SK-N-SH treated with all-trans-retinoic acid at 6 μM for 48 hours (cell line): ENCODE measurements around the gene RNF144A.

ENCODE experiments used
- ATAC-seq: fragments of 200-7000 bp; cut with Tn5 transposase; 3 replicates; pipeline ENCODE4 v1.9.1; 2020; ENCODE audit warnings: mild to moderate bottlenecking, moderate library complexity
- BACH2 ChIP-seq: fragments of 250-450 bp; sonication (Bioruptor Pico); IDR thresholded peaks from 2 replicates; pipeline ENCODE4 v1.9.0; 2021; ENCODE audit warnings: mild to moderate bottlenecking, borderline replicate concordance
- CSDC2 ChIP-seq: fragments of 250-450 bp; sonication (Bioruptor Pico); IDR thresholded peaks from 2 replicates; pipeline ENCODE4 v1.5.0; 2020; ENCODE audit warnings: mild to moderate bottlenecking, moderate library complexity
- ESRRG ChIP-seq: fragments of 250-450 bp; sonication (Bioruptor Pico); IDR thresholded peaks from 2 replicates; pipeline ENCODE4 v1.6.1; 2021; ENCODE audit warnings: mild to moderate bottlenecking
- GLIS3 ChIP-seq: fragments of 250-450 bp; sonication (Bioruptor Pico); IDR thresholded peaks from 2 replicates; pipeline ENCODE4 v1.5.0; 2020; ENCODE audit warnings: mild to moderate bottlenecking, moderate library complexity
- ISL1 ChIP-seq: fragments of 250-450 bp; sonication (Bioruptor Pico); IDR thresholded peaks from 2 replicates; pipeline ENCODE4 v2.1.2; 2022; ENCODE audit warnings: mild to moderate bottlenecking, moderate library complexity
- OSR1 ChIP-seq: fragments of 250-450 bp; sonication (Bioruptor Pico); IDR thresholded peaks from 2 replicates; pipeline ENCODE4 v1.8.0; 2022; ENCODE audit warnings: moderate library complexity, mild to moderate bottlenecking, inconsistent platforms
- PPARA ChIP-seq: fragments of 250-450 bp; sonication (Bioruptor Pico); IDR thresholded peaks from 2 replicates; pipeline ENCODE4 v1.5.0; 2020; ENCODE audit warnings: mild to moderate bottlenecking, borderline replicate concordance
- RARB ChIP-seq: fragments of 250-450 bp; sonication (Bioruptor Pico); IDR thresholded peaks from 2 replicates; pipeline ENCODE4 v1.8.0; 2021; ENCODE audit warnings: mild to moderate bottlenecking, moderate library complexity
- SNAI2 ChIP-seq: fragments of 250-450 bp; sonication (Bioruptor Pico); IDR thresholded peaks from 2 replicates; pipeline ENCODE4 v1.5.0; 2020; ENCODE audit warnings: mild to moderate bottlenecking, moderate library complexity
- TCF4 ChIP-seq: fragments of 250-450 bp; sonication (Bioruptor Pico); IDR thresholded peaks from 2 replicates; pipeline ENCODE4 v1.8.0; 2021; ENCODE audit warnings: mild to moderate bottlenecking, moderate library complexity, borderline replicate concordance
- ZC3H10 ChIP-seq: fragments of 250-450 bp; sonication (Bioruptor Pico); IDR thresholded peaks from 2 replicates; pipeline ENCODE4 v1.5.1; 2021; ENCODE audit warnings: mild to moderate bottlenecking, moderate library complexity
- ZFP3 ChIP-seq: fragments of 250-450 bp; sonication (Bioruptor Pico); IDR thresholded peaks from 2 replicates; pipeline ENCODE4 v1.5.0; 2020; ENCODE audit warnings: mild to moderate bottlenecking, moderate library complexity
- ZFP30 ChIP-seq: fragments of 450-650 bp; formaldehyde crosslinking; IDR thresholded peaks from 2 replicates; pipeline ENCODE4 v1.5.0; 2022; ENCODE audit warnings: mild to moderate bottlenecking, moderate library complexity
- ZNF565 ChIP-seq: fragments of 450-650 bp; formaldehyde crosslinking; conservative IDR thresholded peaks from 2 replicates; pipeline ENCODE4 v1.5.0; 2020; ENCODE audit warnings: low read depth, mild to moderate bottlenecking, moderate library complexity
- ZNF8 ChIP-seq: fragments of 450-650 bp; formaldehyde crosslinking; IDR thresholded peaks from 2 replicates; pipeline ENCODE4 v1.5.0; 2020; ENCODE audit warnings: mild to moderate bottlenecking, moderate library complexity
- TF ChIP-seq, protein P1 (sequence below): fragments of 250-450 bp; sonication (Bioruptor Pico); IDR thresholded peaks from 2 replicates; pipeline ENCODE4 v1.5.1; 2020; ENCODE audit warnings: low read depth, mild to moderate bottlenecking, moderate library complexity
- TF ChIP-seq, protein P2 (sequence below): fragments of 250-450 bp; sonication (Bioruptor Pico); IDR thresholded peaks from 2 replicates; pipeline ENCODE4 v1.8.0; 2020; ENCODE audit warnings: mild to moderate bottlenecking, moderate library complexity, borderline replicate concordance
- TF ChIP-seq, protein P3 (sequence below): fragments of 250-450 bp; sonication (Bioruptor Pico); IDR thresholded peaks from 2 replicates; pipeline ENCODE4 v1.8.0; 2021; ENCODE audit warnings: low read depth, mild to moderate bottlenecking, moderate library complexity, borderline replicate concordance
- TF ChIP-seq, protein P4 (sequence below): fragments of 250-450 bp; sonication (Bioruptor Pico); IDR thresholded peaks from 2 replicates; pipeline ENCODE4 v1.5.0; 2020; ENCODE audit warnings: mild to moderate bottlenecking, moderate library complexity
- TF ChIP-seq, protein P5 (sequence below): fragments of 250-450 bp; sonication (Bioruptor Pico); IDR thresholded peaks from 2 replicates; pipeline ENCODE4 v1.5.1; 2021; ENCODE audit warnings: mild to moderate bottlenecking, moderate library complexity

RNF144A gene

DNA sequence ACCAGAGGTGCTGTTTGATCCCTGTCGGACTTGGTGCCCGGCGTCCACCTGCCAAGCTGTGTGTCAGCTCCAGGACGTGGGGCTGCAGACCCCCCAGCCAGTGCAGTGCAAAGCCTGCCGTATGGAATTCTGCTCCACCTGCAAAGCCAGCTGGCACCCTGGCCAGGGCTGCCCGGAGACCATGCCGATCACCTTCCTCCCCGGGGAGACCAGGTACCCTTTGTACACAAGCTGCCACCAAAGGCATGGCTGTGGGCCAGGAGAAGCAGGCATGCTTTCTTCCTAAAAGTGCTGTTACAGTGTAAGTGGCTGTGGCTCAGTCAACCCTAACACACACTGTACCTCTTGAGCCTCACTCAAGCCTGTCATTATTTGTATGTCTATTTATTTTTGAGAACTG, 103.3 kb downstream of the RNF144A start (continued):
- TF ChIP-seq BACH2 (CRISPR knock-in tag) (no peak), ISL1 (CRISPR knock-in tag) (no peak), PPARA (CRISPR knock-in tag) (no peak), OSR1 (no peak)

DNA sequence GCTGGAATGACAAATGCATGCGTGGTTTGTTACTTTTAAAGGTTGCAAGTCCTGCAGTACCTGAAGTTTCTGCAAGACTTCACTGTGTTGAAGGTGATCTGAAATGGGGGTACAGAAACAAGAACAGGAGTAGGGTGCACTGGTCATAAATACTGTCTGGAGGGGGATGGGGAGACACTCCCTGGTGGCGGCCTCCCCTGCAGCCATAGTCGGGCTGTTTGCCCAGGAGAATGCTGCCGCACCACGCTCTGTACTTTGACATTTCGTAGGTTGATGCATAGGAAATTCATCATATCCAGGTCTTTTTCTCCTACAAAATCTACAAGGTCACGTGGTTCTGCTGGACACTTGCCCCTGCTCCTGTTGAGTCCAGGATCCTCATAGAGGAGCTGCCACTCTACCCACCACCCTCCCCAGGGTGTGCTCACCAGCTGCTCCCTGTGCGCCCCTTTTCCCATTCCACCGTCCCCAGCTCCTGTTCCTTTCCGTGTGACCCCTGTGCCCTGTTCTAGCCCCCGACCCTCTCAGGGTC, 103.8 kb downstream of the RNF144A start:
- ATAC-seq = no peak

DNA sequence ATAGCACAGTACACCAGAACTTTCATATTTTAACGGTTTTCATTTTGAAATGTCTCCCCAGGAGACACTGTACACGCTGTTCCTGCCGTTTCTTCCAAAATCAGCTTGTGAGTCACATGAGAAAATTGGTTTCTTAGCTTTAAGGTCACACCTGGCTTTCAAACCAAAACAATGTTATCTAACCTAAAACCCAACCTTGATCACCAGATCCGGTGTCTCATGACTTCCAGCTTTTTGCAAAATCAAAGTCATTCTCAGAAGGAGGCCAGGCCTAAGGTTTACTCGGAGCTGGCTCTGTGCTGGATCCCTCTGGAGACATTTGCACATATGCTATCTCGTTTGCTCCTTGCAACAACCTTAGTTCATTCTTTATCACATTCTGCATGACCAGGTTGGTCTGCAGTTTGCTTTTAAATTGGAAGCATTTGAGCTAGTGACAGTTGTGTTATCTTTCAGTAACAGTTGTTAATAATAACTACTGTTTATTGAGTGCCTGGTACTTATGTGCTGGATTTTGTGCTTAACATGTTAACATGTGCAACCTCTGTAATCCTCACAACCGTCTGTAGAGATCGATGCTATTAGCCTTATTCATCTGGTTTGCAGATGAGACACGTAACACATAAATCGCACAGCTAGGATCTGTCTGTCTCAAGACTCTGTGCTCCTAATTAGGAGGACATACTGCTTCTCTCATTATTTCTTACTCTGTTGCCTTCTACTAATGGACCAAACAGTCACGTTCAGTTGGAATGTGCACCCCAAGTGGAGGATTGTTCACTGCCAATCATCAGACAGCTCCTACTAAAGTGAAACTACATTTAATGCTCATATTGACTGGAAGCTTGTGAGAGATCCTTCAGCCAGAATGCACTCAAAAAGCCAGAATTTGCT, 105.5 kb downstream of the RNF144A start:
- TF ChIP-seq, protein P1, sequence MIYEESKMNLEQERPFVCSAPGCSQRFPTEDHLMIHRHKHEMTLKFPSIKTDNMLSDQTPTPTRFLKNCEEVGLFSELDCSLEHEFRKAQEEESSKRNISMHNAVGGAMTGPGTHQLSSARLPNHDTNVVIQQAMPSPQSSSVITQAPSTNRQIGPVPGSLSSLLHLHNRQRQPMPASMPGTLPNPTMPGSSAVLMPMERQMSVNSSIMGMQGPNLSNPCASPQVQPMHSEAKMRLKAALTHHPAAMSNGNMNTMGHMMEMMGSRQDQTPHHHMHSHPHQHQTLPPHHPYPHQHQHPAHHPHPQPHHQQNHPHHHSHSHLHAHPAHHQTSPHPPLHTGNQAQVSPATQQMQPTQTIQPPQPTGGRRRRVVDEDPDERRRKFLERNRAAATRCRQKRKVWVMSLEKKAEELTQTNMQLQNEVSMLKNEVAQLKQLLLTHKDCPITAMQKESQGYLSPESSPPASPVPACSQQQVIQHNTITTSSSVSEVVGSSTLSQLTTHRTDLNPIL (CRISPR knock-in tag) = no peak
- no peak for TF ChIP-seq ZFP3 (CRISPR knock-in tag)
- TF ChIP-seq, protein P2, sequence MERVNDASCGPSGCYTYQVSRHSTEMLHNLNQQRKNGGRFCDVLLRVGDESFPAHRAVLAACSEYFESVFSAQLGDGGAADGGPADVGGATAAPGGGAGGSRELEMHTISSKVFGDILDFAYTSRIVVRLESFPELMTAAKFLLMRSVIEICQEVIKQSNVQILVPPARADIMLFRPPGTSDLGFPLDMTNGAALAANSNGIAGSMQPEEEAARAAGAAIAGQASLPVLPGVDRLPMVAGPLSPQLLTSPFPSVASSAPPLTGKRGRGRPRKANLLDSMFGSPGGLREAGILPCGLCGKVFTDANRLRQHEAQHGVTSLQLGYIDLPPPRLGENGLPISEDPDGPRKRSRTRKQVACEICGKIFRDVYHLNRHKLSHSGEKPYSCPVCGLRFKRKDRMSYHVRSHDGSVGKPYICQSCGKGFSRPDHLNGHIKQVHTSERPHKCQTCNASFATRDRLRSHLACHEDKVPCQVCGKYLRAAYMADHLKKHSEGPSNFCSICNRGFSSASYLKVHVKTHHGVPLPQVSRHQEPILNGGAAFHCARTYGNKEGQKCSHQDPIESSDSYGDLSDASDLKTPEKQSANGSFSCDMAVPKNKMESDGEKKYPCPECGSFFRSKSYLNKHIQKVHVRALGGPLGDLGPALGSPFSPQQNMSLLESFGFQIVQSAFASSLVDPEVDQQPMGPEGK = no peak
- no peak for TF ChIP-seq CSDC2 (CRISPR knock-in tag)
- TF ChIP-seq, protein P3, sequence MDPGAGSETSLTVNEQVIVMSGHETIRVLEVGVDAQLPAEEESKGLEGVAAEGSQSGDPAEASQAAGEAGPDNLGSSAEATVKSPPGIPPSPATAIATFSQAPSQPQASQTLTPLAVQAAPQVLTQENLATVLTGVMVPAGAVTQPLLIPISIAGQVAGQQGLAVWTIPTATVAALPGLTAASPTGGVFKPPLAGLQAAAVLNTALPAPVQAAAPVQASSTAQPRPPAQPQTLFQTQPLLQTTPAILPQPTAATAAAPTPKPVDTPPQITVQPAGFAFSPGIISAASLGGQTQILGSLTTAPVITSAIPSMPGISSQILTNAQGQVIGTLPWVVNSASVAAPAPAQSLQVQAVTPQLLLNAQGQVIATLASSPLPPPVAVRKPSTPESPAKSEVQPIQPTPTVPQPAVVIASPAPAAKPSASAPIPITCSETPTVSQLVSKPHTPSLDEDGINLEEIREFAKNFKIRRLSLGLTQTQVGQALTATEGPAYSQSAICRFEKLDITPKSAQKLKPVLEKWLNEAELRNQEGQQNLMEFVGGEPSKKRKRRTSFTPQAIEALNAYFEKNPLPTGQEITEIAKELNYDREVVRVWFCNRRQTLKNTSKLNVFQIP (CRISPR knock-in tag) = no peak
- TF ChIP-seq ESRRG (CRISPR knock-in tag) = no peak
- no peak for TF ChIP-seq BACH2 (CRISPR knock-in tag)
- peak; percentile 15; the same call in 1 of the 3 replicates for ATAC-seq

More for the DNA sequence above, 103.8 kb downstream of the RNF144A start:
- no peak for TF ChIP-seq ZNF8 (CRISPR knock-in tag)

DNA sequence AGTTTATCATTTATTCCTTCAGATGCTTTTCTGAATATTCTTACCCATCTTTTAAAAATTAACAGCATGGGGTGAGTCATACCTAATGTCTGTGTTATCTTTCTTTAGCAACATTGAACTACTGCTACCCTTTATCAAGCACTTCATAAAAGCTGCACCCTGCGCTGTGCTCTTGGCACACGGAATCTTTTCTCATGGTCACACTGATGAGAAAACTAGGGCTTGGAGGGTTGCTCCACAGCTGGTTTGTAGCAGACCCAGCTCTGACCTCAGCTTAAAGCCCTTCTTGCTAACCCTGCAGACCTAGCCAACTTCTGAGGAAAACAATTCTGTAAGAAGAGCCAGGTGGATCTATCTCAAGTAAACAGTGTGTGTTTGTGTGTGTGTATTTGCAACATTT, 106.3 kb downstream of the RNF144A start:
- peak; percentile 73 for ATAC-seq

DNA sequence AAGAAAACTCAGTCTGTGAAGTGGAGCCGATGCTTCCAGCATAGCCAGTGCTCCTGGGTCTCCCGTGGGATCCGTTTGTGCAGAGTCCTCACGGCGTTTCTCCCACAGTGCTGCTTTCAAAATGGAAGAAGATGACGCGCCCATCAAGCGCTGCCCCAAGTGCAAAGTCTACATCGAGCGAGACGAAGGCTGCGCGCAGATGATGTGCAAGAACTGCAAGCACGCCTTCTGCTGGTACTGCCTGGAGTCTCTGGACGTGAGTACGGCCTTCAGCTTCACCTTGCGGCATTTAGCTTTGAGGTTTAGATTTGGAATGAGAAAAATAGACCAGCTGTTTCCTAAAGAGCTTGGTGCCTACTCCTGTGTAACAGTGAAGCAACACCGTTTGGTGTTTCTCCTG, 107.0 kb downstream of the RNF144A start:
- TF ChIP-seq ZNF565 (CRISPR knock-in tag) (no peak), BACH2 (CRISPR knock-in tag) (no peak), GLIS3 (no peak), ISL1 (CRISPR knock-in tag) (no peak), TCF4 (CRISPR knock-in tag) (no peak), CSDC2 (CRISPR knock-in tag) (no peak), ZC3H10 (CRISPR knock-in tag) (no peak), ZFP3 (CRISPR knock-in tag) (no peak), SNAI2 (no peak), ZFP30 (CRISPR knock-in tag) (no peak), ESRRG (CRISPR knock-in tag) (no peak), RARB (CRISPR knock-in tag) (no peak)
- TF ChIP-seq, protein P4, sequence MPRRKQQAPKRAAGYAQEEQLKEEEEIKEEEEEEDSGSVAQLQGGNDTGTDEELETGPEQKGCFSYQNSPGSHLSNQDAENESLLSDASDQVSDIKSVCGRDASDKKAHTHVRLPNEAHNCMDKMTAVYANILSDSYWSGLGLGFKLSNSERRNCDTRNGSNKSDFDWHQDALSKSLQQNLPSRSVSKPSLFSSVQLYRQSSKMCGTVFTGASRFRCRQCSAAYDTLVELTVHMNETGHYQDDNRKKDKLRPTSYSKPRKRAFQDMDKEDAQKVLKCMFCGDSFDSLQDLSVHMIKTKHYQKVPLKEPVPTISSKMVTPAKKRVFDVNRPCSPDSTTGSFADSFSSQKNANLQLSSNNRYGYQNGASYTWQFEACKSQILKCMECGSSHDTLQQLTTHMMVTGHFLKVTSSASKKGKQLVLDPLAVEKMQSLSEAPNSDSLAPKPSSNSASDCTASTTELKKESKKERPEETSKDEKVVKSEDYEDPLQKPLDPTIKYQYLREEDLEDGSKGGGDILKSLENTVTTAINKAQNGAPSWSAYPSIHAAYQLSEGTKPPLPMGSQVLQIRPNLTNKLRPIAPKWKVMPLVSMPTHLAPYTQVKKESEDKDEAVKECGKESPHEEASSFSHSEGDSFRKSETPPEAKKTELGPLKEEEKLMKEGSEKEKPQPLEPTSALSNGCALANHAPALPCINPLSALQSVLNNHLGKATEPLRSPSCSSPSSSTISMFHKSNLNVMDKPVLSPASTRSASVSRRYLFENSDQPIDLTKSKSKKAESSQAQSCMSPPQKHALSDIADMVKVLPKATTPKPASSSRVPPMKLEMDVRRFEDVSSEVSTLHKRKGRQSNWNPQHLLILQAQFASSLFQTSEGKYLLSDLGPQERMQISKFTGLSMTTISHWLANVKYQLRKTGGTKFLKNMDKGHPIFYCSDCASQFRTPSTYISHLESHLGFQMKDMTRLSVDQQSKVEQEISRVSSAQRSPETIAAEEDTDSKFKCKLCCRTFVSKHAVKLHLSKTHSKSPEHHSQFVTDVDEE (CRISPR knock-in tag) = no peak
- TF ChIP-seq, protein P3 (CRISPR knock-in tag) = no peak
- TF ChIP-seq, protein P1 (CRISPR knock-in tag) = no peak
- TF ChIP-seq, protein P5, sequence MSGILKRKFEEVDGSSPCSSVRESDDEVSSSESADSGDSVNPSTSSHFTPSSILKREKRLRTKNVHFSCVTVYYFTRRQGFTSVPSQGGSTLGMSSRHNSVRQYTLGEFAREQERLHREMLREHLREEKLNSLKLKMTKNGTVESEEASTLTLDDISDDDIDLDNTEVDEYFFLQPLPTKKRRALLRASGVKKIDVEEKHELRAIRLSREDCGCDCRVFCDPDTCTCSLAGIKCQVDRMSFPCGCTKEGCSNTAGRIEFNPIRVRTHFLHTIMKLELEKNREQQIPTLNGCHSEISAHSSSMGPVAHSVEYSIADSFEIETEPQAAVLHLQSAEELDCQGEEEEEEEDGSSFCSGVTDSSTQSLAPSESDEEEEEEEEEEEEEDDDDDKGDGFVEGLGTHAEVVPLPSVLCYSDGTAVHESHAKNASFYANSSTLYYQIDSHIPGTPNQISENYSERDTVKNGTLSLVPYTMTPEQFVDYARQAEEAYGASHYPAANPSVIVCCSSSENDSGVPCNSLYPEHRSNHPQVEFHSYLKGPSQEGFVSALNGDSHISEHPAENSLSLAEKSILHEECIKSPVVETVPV (CRISPR knock-in tag) = no peak
- TF ChIP-seq, all 23 proteins: peak for 0
- ATAC-seq = no peak

More for the DNA sequence above, 106.3 kb downstream of the RNF144A start:
- peak; percentile 54 for TF ChIP-seq ISL1 (CRISPR knock-in tag)
- no peak for TF ChIP-seq BACH2 (CRISPR knock-in tag)
- 0 out of 2 replicates have a peak, but pooled peaks have one; percentile 59 for TF ChIP-seq SNAI2
- 0 out of 2 replicates have a peak, but pooled peaks have one; percentile 62 for TF ChIP-seq ZFP3 (CRISPR knock-in tag)
